ENCODE data around the gene SRSF6.

- no peak for TF ChIP-seq CTCF (IDR thresholded peaks at IDR 0.05)
- TF ChIP-seq POLR2A (IDR thresholded peaks at IDR 0.05), result no peak
- no peak for TF ChIP-seq EP300 (IDR thresholded peaks at IDR 0.05)
These were observed 27.2 kb upstream of the SRSF6 start for GRCh38 chr20:43430265-43431133.

Measured in tibial nerve (tissue), 4 donors.